HepG2 (cell line): Measurements from ENCODE around the gene FAF1. TPM values are rescaled to one million over a fixed set of nuclear protein-coding genes. Genes with fewer than 3 reads are reported as not detected.

ENCODE experiments used
- AGO2 ChIP-seq: fragments of 200-400 bp; formaldehyde crosslinking; optimal IDR thresholded peaks from 2 replicates; pipeline ENCODE3; 2017; ENCODE audit warnings: mild to moderate bottlenecking, low read depth, low read length, moderate library complexity
- ARNTL ChIP-seq: sonication (generic); formaldehyde crosslinking; IDR thresholded peaks from 2 replicates; pipeline ENCODE4 v1.4.0; 2020; ENCODE audit warnings: mild to moderate bottlenecking, missing genetic modification reagents
- ELF3 ChIP-seq: IDR thresholded peaks from 2 replicates; pipeline ENCODE4 v1.6.1; 2016; ENCODE audit warnings: missing genetic modification reagents, missing compliant biosample characterization
- GATAD2A ChIP-seq: IDR thresholded peaks from 2 replicates; pipeline ENCODE4 v1.6.1; 2016
- HNRNPH1 ChIP-seq: fragments of 200-400 bp; formaldehyde crosslinking; optimal IDR thresholded peaks from 2 replicates; pipeline ENCODE3; 2017; ENCODE audit warnings: mild to moderate bottlenecking, low read depth, low read length
- HOXD1 ChIP-seq: sonication (generic); formaldehyde crosslinking; IDR thresholded peaks from 2 replicates; pipeline ENCODE4 v1.5.0; 2020; ENCODE audit warnings: missing genetic modification reagents
- KDM1A ChIP-seq: IDR thresholded peaks from 2 replicates; pipeline ENCODE4 v1.6.1; 2016; ENCODE audit warnings: missing compliant biosample characterization
- MBNL3 ChIP-seq: fragments of 250-450 bp; sonication (Bioruptor Pico); conservative IDR thresholded peaks from 2 replicates; pipeline ENCODE4 v1.8.0; 2022; ENCODE audit warnings: mild to moderate bottlenecking, inconsistent platforms
- ZC3H4 ChIP-seq: sonication (generic); formaldehyde crosslinking; IDR thresholded peaks from 2 replicates; pipeline ENCODE4 v1.4.0; 2020; ENCODE audit warnings: missing genetic modification reagents, borderline replicate concordance
- ZNF335 ChIP-seq: sonication (generic); formaldehyde crosslinking; IDR thresholded peaks from 2 replicates; pipeline ENCODE4 v1.4.0; 2020; ENCODE audit warnings: missing genetic modification reagents
- ZNF383 ChIP-seq: sonication (generic); formaldehyde crosslinking; IDR thresholded peaks from 2 replicates; pipeline ENCODE4 v1.4.0; 2020; ENCODE audit warnings: missing genetic modification reagents, mild to moderate bottlenecking, borderline replicate concordance
- ZNF430 ChIP-seq: sonication (generic); formaldehyde crosslinking; IDR thresholded peaks from 2 replicates; pipeline ENCODE4 v1.9.0; 2021; ENCODE audit warnings: mild to moderate bottlenecking, missing genetic modification reagents
- ZNF468 ChIP-seq: sonication (generic); formaldehyde crosslinking; IDR thresholded peaks from 2 replicates; pipeline ENCODE4 v1.8.0; 2022; ENCODE audit warnings: mild to moderate bottlenecking, moderate library complexity, missing genetic modification reagents
- ZNF496 ChIP-seq: sonication (generic); formaldehyde crosslinking; IDR thresholded peaks from 2 replicates; pipeline ENCODE4 v1.8.1; 2023; ENCODE audit warnings: mild to moderate bottlenecking, moderate library complexity, missing genetic modification reagents; ENCODE audit not compliant: insufficient replicate concordance
- ZNF720 ChIP-seq: sonication (generic); formaldehyde crosslinking; IDR thresholded peaks from 2 replicates; pipeline ENCODE4 v1.4.0; 2020; ENCODE audit warnings: missing genetic modification reagents
- ZNF777 ChIP-seq: sonication (generic); formaldehyde crosslinking; IDR thresholded peaks from 2 replicates; pipeline ENCODE4 v1.4.0; 2020; ENCODE audit warnings: missing genetic modification reagents
- ZNF782 ChIP-seq: sonication (generic); formaldehyde crosslinking; IDR thresholded peaks from 2 replicates; pipeline ENCODE4 v1.4.0; 2020; ENCODE audit warnings: missing genetic modification reagents, mild to moderate bottlenecking, borderline replicate concordance
- ZNF839 ChIP-seq: sonication (generic); formaldehyde crosslinking; IDR thresholded peaks from 2 replicates; pipeline ENCODE4 v1.4.0; 2020; ENCODE audit warnings: missing genetic modification reagents, mild to moderate bottlenecking, borderline replicate concordance
- ZSCAN31 ChIP-seq: sonication (generic); formaldehyde crosslinking; IDR thresholded peaks from 2 replicates; pipeline ENCODE4 v1.5.0; 2020; ENCODE audit warnings: low read depth, mild to moderate bottlenecking, missing genetic modification reagents
- polyA plus RNA-seq, 8 experiments: library from polyadenylated mRNA; depleted of rRNA in 3 of 8; stranded (reverse) in 7 of 8; unstranded in 1 of 8; fragments of >200 nt; fragmentation: Illumina TruSeq in 4 of 8; extraction: Trizol in 4 of 8; gene quantifications; 2 replicates each; pipeline versions ENCODE4 v1.2.1 to v1.2.3, GENCODE V29; 2011 to 2016; ENCODE audit warnings: low read depth in 4 of 8, missing spikeins in 1 of 8, mixed read lengths in 1 of 8; ENCODE audit not compliant: insufficient read depth in 1 of 8
- total RNA-seq, 5 experiments: library from RNA; depleted of rRNA; stranded (reverse); fragments of >200 nt; fragmentation: Illumina TruSeq; extraction: Trizol; gene quantifications; 2 replicates each; pipeline ENCODE4 v1.2.3, GENCODE V29; 2016; ENCODE audit warnings: low read depth in 1 of 5
- TF ChIP-seq, protein P1 (sequence below): sonication (generic); formaldehyde crosslinking; IDR thresholded peaks from 2 replicates; pipeline ENCODE4 v1.8.1; 2022; ENCODE audit warnings: low read depth, mild to moderate bottlenecking, missing genetic modification reagents
- TF ChIP-seq, protein P2 (sequence below): sonication (generic); formaldehyde crosslinking; IDR thresholded peaks from 2 replicates; pipeline ENCODE4 v1.8.1; 2023; ENCODE audit warnings: mild to moderate bottlenecking, moderate library complexity, missing genetic modification reagents
- TF ChIP-seq, protein P3 (sequence below): IDR thresholded peaks from 2 replicates; pipeline ENCODE4 v1.6.1; 2016; ENCODE audit warnings: mild to moderate bottlenecking
- TF ChIP-seq, protein P4 (sequence below): sonication (generic); formaldehyde crosslinking; IDR thresholded peaks from 2 replicates; pipeline ENCODE4 v1.5.1; 2020; ENCODE audit warnings: mild to moderate bottlenecking, missing genetic modification reagents

Gene FAF1
- total and polyA plus RNA-seq, 2 of the 13 experiments (the other 11 are each of a cell fraction or from before 2014, with no cell fraction given), result 19.4 to 63.3 TPM

DNA sequence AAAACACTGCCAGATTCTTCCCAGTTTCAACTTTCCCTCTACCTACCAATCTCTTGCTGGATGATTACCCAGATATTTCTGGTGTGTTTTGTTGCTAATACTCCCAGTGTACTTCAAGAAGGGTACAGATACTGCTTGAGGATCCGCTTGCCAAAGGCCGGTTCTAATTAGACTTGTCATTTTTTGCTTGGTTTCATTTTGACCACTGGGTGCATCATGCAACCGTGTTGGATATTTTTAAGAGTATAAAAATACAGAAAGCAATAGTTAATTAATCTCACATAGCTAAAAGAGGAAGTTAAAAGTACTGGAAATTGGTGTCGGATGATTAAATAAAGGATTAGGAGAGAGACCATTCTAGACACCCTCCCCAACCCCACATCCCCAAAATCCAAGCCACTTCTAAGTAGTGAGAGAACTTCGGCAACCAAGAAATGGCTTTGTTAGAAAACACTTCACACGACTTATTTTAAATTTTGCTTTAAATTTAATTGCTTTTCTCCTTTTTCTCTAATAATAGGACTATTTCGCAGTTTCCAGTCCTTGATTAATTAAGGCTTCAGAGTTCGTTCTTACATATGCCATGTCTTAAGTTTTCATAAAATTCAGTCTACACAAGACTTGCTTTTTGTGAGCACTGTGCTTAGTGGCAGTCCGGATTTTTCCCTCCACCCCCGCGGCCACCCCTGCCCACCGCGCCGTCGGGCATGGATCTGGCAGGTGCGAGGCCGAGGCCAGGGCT, 7.5 kb upstream of the FAF1 start (continued):
- TF ChIP-seq, protein P1, sequence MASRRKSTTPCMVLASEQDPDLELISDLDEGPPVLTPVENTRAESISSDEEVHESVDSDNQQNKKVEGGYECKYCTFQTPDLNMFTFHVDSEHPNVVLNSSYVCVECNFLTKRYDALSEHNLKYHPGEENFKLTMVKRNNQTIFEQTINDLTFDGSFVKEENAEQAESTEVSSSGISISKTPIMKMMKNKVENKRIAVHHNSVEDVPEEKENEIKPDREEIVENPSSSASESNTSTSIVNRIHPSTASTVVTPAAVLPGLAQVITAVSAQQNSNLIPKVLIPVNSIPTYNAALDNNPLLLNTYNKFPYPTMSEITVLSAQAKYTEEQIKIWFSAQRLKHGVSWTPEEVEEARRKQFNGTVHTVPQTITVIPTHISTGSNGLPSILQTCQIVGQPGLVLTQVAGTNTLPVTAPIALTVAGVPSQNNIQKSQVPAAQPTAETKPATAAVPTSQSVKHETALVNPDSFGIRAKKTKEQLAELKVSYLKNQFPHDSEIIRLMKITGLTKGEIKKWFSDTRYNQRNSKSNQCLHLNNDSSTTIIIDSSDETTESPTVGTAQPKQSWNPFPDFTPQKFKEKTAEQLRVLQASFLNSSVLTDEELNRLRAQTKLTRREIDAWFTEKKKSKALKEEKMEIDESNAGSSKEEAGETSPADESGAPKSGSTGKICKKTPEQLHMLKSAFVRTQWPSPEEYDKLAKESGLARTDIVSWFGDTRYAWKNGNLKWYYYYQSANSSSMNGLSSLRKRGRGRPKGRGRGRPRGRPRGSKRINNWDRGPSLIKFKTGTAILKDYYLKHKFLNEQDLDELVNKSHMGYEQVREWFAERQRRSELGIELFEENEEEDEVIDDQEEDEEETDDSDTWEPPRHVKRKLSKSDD, result no peak
- TF ChIP-seq ZNF468 (CRISPR knock-in tag), result no peak
- no peak for TF ChIP-seq ZNF430 (CRISPR knock-in tag)
- 0 out of 2 replicates have a peak, but pooled peaks have one; percentile 50 for TF ChIP-seq ZSCAN31 (CRISPR knock-in tag)
- no peak for TF ChIP-seq AGO2
- TF ChIP-seq, protein P2, sequence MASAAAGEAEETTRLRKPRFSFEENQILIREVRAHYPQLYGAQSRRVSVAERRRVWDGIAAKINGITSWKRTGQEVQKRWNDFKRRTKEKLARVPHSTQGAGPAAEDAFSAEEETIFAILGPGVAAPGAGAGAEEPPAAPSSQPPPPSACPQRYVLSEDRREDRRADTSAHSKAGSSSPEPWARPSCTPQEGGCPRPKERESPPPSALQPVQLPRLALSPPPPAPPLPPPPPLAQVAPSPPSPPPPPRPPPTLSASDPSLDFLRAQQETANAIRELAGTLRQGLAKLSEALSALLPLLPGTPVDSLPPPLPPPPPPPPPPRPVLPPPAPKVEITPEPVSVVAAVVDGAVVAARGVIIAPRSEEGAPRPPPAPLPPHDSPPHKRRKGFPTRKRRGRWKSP (CRISPR knock-in tag), result no peak
- TF ChIP-seq HNRNPH1, result no peak
- no peak for TF ChIP-seq ZNF782 (CRISPR knock-in tag)
- no peak for TF ChIP-seq HOXD1 (CRISPR knock-in tag)
- peak; percentile 99 for TF ChIP-seq ZNF777 (CRISPR knock-in tag)
- no peak for TF ChIP-seq ZC3H4
- TF ChIP-seq ZNF335 (CRISPR knock-in tag), result 0 out of 2 replicates have a peak, but pooled peaks have one; percentile 18
- TF ChIP-seq KDM1A (CRISPR knock-in tag), result no peak
- no peak for TF ChIP-seq ZNF839 (CRISPR knock-in tag)
- no peak for TF ChIP-seq ZNF720
- TF ChIP-seq ZNF383 (CRISPR knock-in tag), result no peak
- TF ChIP-seq ZNF496 (CRISPR knock-in tag), result no peak
- TF ChIP-seq MBNL3 (CRISPR knock-in tag), result no peak
- TF ChIP-seq, protein P3, sequence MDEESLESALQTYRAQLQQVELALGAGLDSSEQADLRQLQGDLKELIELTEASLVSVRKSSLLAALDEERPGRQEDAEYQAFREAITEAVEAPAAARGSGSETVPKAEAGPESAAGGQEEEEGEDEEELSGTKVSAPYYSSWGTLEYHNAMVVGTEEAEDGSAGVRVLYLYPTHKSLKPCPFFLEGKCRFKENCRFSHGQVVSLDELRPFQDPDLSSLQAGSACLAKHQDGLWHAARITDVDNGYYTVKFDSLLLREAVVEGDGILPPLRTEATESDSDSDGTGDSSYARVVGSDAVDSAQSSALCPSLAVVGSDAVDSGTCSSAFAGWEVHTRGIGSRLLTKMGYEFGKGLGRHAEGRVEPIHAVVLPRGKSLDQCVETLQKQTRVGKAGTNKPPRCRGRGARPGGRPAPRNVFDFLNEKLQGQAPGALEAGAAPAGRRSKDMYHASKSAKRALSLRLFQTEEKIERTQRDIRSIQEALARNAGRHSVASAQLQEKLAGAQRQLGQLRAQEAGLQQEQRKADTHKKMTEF, result peak; percentile 82; the same call in 1 of the 2 replicates
- peak; percentile 10; the same call in 1 of the 2 replicates for TF ChIP-seq ELF3 (CRISPR knock-in tag)
- TF ChIP-seq, protein P4, sequence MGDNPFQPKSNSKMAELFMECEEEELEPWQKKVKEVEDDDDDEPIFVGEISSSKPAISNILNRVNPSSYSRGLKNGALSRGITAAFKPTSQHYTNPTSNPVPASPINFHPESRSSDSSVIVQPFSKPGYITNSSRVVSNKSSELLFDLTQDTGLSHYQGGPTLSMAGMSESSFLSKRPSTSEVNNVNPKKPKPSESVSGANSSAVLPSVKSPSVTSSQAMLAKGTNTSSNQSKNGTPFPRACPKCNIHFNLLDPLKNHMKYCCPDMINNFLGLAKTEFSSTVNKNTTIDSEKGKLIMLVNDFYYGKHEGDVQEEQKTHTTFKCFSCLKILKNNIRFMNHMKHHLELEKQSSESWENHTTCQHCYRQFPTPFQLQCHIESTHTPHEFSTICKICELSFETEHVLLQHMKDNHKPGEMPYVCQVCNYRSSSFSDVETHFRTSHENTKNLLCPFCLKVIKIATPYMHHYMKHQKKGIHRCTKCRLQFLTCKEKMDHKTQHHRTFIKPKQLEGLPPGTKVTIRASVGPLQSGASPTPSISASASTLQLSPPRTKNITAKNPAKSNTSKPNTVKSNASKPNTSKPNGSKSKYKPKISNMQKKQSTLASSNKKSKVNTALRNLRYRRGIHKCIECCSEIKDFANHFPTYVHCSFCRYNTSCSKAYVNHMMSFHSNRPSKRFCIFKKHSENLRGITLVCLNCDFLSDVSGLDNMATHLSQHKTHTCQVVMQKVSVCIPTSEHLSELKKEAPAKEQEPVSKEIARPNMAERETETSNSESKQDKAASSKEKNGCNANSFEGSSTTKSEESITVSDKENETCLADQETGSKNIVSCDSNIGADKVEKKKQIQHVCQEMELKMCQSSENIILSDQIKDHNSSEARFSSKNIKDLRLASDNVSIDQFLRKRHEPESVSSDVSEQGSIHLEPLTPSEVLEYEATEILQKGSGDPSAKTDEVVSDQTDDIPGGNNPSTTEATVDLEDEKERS (CRISPR knock-in tag), result 0 out of 2 replicates have a peak, but pooled peaks have one; percentile 62
- TF ChIP-seq ARNTL (CRISPR knock-in tag), result no peak
- TF ChIP-seq GATAD2A (CRISPR knock-in tag), result no peak
